ENCODE measurements around the gene FAM83G. TPM values are rescaled to one million over a fixed set of nuclear protein-coding genes. Genes with fewer than 3 reads are reported as not detected.
A peak's percentile ranks its signal among the peaks of the same experiment; 100 is the strongest.
"Not testable (repeated sequence)": the region's sequence is repeated elsewhere in the genome, so short reads cannot be mapped to it uniquely, and the experiment has no call there.

The FAM83G gene
- total RNA-seq = 10 to 100 TPM in 2 of 4 donors, 1 to 10 TPM in 2; 3.7 to 16.7 (median 11.8) TPM

- no peak for DNase-seq (ENCODE audit: extremely low spot score)
- H3K27me3 ChIP-seq = no peaks in the 10 kb centered on the region
- H3K4me1 ChIP-seq = peaks cover 9 to 29% (median 26%) of the 10 kb centered on the region in 4 donors
- peak within 1 kb of the TSS; percentile 74 to 81 (median 78) for H3K27ac ChIP-seq (replicated peaks in 1 of 4)
- H3K4me3 ChIP-seq = peak within 1 kb of the TSS; percentile 67 to 77 (median 72)
- no peaks in the 10 kb centered on the region for H3K36me3 ChIP-seq
- 6% methylated on average over 19 of the region's 67 CpGs for WGBS
- peak; percentile 61 to 66 for TF ChIP-seq POLR2AphosphoS5 (IDR thresholded peaks at IDR 0.05)
- peak in 1 of 3 experiments; percentile 11 for TF ChIP-seq CTCF (IDR thresholded peaks at IDR 0.05)
- no peak for TF ChIP-seq EP300 (IDR thresholded peaks at IDR 0.05)
- no peaks in the 10 kb centered on the region for H3K9me3 ChIP-seq
- intact Hi-C loops (cut with DNase I) = no loop called here
Observed at GRCh38 chr17:19004421-19005136, at the start of gene FAM83G. Gene FAM83G, minus strand, starts transcription at chr17:19004764. Its CDS starts 723 bp downstream, at chr17:19004041.

- H3K4me1 ChIP-seq; DNase-seq (ENCODE audit: extremely low spot score); H3K9me3 ChIP-seq; H3K4me3 ChIP-seq; H3K27ac ChIP-seq (replicated peaks in 1 of 4); H3K27me3 ChIP-seq; intact Hi-C loops (cut with DNase I); H3K36me3 ChIP-seq: not testable (repeated sequence)
- WGBS = no CpG with 5 or more reads among the region's 7 CpGs
Observed at GRCh38 chr17:19048826-19049225, 44.3 kb upstream of the FAM83G start.

- DNase-seq (ENCODE audit: extremely low spot score); H3K4me3 ChIP-seq; intact Hi-C loops (cut with DNase I); H3K9me3 ChIP-seq; H3K4me1 ChIP-seq; H3K36me3 ChIP-seq; H3K27me3 ChIP-seq; H3K27ac ChIP-seq (replicated peaks in 1 of 4): not testable (repeated sequence)
- no CpG with 5 or more reads among the region's 7 CpGs for WGBS
Observed at GRCh38 chr17:19047510-19047909, 42.9 kb upstream of the FAM83G start.

- H3K4me3 ChIP-seq; H3K4me1 ChIP-seq; H3K9me3 ChIP-seq; H3K27me3 ChIP-seq; intact Hi-C loops (cut with DNase I); H3K27ac ChIP-seq (replicated peaks in 1 of 4); DNase-seq (ENCODE audit: extremely low spot score); H3K36me3 ChIP-seq: not testable (repeated sequence)
- WGBS = no CpG with 5 or more reads among the region's 12 CpGs
Observed at GRCh38 chr17:19046782-19047375, 42.3 kb upstream of the FAM83G start, which contains the start of gene GRAP. Gene GRAP, minus strand, starts transcription at chr17:19046957. Its CDS starts 31 bp downstream, at chr17:19046926.

- no CpG with 5 or more reads among the region's 9 CpGs for WGBS
Observed at GRCh38 chr17:19044643-19045042, 40.1 kb upstream of the FAM83G start.

GRCh38 chr17:19043032-19043431 lies 38.5 kb upstream of the FAM83G start:
- intact Hi-C loops (cut with DNase I) = not testable (repeated sequence)

More at GRCh38 chr17:19044643-19045042, 40.1 kb upstream of the FAM83G start:
- DNase-seq (ENCODE audit: extremely low spot score); H3K27me3 ChIP-seq; H3K27ac ChIP-seq (replicated peaks in 1 of 4); H3K36me3 ChIP-seq; H3K9me3 ChIP-seq; H3K4me3 ChIP-seq; intact Hi-C loops (cut with DNase I); H3K4me1 ChIP-seq: not testable (repeated sequence)

GRCh38 chr17:19042369-19042768 lies 37.8 kb upstream of the FAM83G start:
- H3K27ac ChIP-seq (replicated peaks in 1 of 4); H3K36me3 ChIP-seq; DNase-seq (ENCODE audit: extremely low spot score); intact Hi-C loops (cut with DNase I); H3K4me1 ChIP-seq; H3K4me3 ChIP-seq; H3K9me3 ChIP-seq; H3K27me3 ChIP-seq: not testable (repeated sequence)
- no CpG with 5 or more reads among the region's 14 CpGs for WGBS

More at GRCh38 chr17:19043032-19043431, 38.5 kb upstream of the FAM83G start:
- not testable (repeated sequence) for H3K36me3 ChIP-seq; H3K9me3 ChIP-seq; H3K27me3 ChIP-seq; H3K4me1 ChIP-seq; H3K4me3 ChIP-seq; DNase-seq (ENCODE audit: extremely low spot score); H3K27ac ChIP-seq (replicated peaks in 1 of 4)
- WGBS = no CpG with 5 or more reads among the region's 8 CpGs

- H3K27me3 ChIP-seq; H3K27ac ChIP-seq (replicated peaks in 1 of 4); H3K9me3 ChIP-seq; H3K4me3 ChIP-seq; H3K36me3 ChIP-seq; DNase-seq (ENCODE audit: extremely low spot score); intact Hi-C loops (cut with DNase I); H3K4me1 ChIP-seq: not testable (repeated sequence)
- no CpG with 5 or more reads among the region's 10 CpGs for WGBS
Observed at GRCh38 chr17:19041871-19042270, 37.3 kb upstream of the FAM83G start.

GRCh38 chr17:19040350-19040749 lies 35.8 kb upstream of the FAM83G start:
- DNase-seq (ENCODE audit: extremely low spot score); H3K9me3 ChIP-seq; intact Hi-C loops (cut with DNase I); H3K4me3 ChIP-seq; H3K4me1 ChIP-seq; H3K27me3 ChIP-seq; H3K36me3 ChIP-seq; H3K27ac ChIP-seq (replicated peaks in 1 of 4): not testable (repeated sequence)
- no CpG with 5 or more reads among the region's 9 CpGs for WGBS

- H3K27me3 ChIP-seq; DNase-seq (ENCODE audit: extremely low spot score); intact Hi-C loops (cut with DNase I); H3K36me3 ChIP-seq; H3K4me1 ChIP-seq; H3K9me3 ChIP-seq; H3K4me3 ChIP-seq; H3K27ac ChIP-seq (replicated peaks in 1 of 4): not testable (repeated sequence)
- no CpG with 5 or more reads among the region's 12 CpGs for WGBS
Observed at GRCh38 chr17:19038730-19039129, 34.2 kb upstream of the FAM83G start.

GRCh38 chr17:19038007-19038406 lies 33.4 kb upstream of the FAM83G start:
- WGBS = no CpG with 5 or more reads among the region's 17 CpGs

More at GRCh38 chr17:19038007-19038406, 33.4 kb upstream of the FAM83G start:
- DNase-seq (ENCODE audit: extremely low spot score); H3K9me3 ChIP-seq; H3K36me3 ChIP-seq; H3K27ac ChIP-seq (replicated peaks in 1 of 4); H3K4me3 ChIP-seq; intact Hi-C loops (cut with DNase I); H3K4me1 ChIP-seq; H3K27me3 ChIP-seq: not testable (repeated sequence)
